Measurements from ENCODE around the gene HAL.

HAL gene, protein sequence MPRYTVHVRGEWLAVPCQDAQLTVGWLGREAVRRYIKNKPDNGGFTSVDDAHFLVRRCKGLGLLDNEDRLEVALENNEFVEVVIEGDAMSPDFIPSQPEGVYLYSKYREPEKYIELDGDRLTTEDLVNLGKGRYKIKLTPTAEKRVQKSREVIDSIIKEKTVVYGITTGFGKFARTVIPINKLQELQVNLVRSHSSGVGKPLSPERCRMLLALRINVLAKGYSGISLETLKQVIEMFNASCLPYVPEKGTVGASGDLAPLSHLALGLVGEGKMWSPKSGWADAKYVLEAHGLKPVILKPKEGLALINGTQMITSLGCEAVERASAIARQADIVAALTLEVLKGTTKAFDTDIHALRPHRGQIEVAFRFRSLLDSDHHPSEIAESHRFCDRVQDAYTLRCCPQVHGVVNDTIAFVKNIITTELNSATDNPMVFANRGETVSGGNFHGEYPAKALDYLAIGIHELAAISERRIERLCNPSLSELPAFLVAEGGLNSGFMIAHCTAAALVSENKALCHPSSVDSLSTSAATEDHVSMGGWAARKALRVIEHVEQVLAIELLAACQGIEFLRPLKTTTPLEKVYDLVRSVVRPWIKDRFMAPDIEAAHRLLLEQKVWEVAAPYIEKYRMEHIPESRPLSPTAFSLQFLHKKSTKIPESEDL

DNA sequence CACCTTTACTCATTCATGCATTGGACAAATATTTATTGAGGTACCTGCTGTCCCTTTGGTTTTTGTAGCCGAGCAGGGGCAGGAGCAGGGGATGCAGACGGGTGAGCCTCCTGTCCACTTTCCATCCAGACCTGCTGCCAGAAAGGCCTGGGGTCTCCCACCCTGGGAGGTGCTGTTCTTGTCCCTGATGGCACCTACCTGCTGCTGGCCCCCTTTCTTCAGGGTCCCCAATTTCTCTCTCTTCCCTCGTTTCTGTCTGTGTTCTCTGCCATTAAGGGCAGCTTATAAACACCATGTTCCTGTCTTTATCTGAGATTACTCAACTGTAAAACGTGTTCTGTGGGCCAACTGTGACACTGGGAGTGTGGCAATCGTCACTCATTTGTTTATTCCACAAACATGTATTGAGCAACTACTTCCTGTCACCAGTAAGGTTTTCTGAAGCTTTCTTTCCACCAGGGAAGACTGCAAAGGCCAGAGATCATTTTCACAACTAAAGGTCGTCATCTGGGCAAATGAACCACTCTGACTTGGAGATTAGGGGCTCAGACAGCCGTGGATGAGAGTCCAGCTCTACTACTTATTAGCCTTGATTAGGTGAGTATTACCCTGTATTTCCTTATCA lies at the start of gene HAL:
Gene HAL (minus strand): TSS at position 311 of the 625 bp plus-strand sequence. CDS start 434 bp downstream, outside the sequence.
- no peak for DNase-seq

DNA sequence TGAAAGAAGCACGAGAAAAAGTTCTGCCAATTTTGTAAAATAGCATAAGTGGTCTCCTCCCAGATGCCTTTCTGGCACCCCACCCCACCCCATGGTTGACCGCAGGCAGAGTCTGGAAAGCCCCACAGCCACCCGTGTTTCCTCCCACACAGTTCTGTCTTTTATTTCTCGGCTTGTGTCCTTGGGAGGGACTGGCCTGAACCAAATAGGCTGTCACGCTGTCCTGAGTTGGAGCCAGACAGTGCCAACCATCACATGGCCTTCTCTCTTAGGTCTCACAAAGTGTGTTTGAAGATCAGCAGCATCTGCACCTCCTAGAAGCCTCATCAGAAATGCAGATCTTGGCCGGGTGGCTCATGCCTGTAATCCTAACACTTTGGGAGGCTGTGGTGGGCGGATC lies 49.4 kb upstream of the HAL start:
- no peak for DNase-seq

DNA sequence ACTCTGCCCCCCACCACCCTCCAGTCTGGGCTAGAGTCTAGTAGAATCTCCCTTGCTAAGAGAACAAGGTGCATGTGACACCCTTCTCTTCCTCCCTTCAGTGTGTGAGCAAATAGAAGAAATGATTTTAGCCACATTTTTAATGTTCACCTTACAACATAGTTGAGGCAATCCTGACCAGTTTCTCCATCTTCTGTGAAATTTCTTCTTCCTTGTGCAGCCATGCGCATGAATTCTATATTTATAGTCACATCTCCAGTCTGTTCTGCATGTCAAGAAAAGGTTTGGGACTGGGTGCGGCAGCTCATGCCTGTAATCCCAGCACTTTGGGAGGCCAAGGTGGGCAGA lies 48.8 kb upstream of the HAL start:
- DNase-seq: no peak

DNA sequence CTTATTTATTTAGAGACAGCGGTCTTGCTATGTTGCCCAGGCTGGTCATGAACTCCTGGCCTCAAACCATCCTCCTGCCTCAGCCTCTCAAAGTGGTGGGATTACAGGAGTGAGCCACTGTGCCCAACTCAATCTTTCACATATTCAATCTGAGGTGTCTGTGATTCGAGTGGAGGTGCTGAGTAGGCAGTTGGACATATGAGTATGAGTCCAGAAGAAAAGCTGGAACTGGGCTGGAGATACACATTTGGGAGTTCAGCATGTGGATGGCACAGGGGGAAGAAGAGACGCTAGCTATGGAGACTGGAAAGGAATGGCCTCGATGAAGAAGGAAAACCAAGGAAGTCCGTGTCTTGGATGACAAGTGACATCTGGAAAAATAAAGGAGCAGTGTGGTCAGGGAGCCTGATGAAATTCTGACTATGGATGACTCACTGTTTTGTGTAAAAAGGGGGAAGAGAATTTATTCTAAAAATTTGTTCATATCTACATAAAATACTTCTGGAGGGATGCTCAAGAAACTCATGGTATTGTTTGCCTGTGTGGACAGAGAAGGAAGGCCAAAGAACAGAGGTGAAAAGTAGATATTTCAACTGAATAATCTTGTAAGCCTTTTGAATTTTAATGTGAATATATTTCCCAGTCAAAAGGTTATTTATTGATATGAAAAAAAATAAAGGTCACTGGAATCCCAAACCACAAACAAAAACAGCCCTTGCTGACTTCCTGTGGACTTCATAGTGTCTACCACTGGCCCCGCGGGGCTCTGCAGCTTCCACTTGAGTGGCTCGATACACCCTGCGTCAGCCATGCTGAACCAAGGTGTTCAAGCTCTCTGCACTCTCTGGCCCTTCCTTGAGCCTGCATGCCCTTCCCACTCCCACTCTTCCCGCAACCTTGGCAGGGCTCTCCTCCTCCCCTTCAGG lies 48.1 kb upstream of the HAL start:
- DNase-seq: no peak

DNA sequence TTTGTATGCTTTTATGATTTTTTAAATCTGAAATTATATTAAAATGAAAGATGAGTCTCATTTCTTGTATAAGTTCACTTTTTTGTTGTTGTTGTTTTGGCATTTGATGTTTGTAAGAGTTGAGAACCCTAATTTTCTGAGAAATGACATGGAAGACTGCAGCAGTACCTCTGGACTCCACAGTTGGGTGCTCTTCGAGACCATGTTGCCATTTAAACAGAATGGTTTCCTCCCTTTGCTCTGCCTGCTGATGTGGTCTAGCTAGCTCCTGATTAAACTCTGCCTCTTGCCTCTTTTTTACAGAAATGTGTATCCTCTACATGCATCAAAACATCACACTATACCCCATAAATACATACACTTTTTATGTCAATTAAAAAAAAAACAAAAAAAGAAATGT lies 45.0 kb upstream of the HAL start:
- DNase-seq: no peak

DNA sequence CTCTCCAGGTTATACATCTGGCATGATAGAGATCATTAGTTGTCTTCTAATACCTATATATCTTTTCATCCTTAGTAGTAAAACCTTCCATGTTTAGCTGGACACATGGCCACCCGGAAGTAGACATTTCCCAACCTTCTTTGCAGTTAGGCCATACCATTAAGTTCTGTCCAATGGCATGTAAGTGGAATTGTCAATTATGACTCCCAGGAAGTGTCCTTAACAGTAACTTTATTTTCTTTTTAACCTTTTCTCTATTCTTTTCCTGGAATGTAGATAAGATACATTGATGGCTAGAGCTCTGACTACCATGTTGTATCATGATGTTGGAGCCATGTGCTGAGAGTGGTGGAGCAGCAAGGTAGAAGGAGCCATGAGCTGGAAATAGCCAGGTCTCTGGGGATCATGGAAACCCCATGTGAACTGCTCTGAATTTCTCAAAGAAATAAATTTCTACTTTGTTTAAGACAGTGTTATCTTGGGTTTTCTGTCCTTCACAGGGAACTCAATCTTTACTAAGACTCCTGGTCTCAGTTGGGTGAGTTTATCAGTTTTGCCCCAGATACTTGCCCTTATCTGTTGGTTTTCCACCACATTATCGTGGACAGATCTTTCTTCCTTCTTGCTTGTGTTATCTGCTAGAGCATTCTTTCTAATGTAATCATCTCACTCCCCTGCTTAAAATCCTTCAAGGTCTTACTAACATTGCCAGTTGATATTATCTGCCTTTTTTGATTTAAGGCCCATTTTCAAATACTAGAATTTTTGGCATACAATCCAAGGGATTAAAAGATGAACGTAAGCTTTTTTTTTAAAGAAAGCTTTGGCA lies 44.4 kb upstream of the HAL start:
- DNase-seq: no peak

DNA sequence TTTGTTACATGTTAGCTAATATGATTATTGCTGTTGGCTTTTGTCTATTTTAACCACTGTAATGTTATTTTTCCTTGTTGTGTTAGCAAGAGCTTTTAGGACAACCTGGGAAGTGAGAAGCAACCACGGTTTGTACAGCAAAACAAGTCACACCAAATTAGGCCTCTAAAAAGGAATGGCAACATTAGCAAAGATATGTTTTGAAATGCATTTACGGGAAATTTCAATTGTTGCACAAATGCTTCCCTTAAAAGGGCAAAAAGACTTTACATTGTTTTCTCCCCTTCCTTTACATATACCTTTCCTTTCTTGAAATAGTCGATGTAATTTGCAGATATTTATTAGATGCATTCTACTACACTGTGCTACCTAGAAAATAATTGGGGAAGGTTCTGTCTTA lies 43.4 kb upstream of the HAL start:
- DNase-seq: no peak

DNA sequence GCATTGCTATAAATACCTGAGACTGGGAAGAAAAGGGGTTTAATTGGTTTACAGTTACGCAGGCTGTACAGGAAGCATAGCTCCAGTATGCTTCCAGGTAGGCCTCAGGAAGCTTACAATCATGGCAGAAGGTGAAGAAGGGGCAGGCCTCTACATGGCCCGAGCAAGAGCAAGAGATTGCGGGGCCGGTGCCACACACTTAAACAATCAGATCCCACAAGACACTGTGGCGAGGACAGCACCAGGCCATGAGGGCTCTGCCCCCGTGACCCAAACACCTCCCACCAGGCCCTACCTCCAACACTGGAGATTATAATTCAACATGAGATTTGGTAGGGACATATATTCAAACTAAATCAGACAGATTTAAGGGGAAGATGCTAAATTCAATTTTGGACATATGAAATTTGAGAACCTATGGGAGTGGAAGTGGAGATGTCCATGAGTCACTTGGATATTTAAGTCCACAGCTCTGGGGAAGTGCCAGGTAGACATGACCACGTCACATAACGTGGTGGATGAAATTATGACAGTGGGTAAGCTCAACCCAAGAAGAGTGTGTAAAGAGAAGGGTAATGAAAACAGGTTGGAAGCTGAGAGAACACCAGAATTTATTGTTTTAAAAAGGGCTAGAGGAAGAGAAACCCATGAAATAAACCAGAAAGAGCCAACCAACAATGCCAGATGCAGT lies 40.8 kb upstream of the HAL start:
- no peak for DNase-seq

DNA sequence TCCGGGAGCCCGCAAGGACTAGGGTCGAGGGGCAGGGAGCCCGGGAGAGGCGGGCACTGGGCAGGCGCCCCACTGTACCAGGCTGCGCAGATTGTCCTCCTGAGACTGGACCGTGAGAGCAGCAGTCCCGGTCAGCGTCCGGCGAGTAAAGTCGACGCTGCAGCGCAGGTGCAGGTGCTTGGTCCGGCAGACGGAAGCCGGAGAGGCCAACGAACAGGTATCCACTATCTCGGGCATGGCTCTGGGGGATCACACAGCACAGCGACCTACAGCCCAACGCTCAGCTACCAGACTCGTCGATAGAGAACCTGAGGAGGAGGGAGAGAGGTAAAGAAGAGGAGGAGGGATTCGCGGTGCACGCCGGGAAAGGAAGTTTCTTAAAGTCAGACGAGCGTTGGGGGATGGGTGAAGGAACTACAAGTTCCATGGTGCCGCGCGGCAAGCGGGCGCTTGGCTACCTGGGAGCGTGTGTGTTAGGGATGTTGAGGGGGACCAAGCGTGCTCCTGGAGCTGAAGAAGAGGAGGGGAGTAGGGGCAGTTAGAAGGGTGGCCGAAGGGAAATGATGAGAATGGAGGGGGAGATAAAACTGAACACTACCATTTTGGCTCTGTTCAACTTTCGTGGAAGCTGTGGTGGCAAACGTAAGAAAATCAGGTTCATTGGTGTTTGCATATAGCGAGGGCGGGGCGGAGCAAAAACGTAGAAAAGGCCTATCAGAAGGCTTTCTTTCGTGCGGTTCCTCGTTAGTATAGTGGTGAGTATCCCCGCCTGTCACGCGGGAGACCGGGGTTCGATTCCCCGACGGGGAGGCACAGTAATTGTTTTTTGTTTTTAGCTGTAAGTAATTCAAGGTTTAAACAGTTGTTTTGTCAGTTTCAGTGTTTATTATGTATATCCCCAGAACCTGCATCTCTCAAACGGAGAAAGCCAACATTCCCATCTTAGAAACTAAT lies 39.4 kb upstream of the HAL start, which contains the start of gene LTA4H:
Gene LTA4H (minus strand): TSS at position 305 of the 954 bp plus-strand sequence. CDS start 68 bp downstream, at position 237.
- DNase-seq: peak; percentile 98

DNA sequence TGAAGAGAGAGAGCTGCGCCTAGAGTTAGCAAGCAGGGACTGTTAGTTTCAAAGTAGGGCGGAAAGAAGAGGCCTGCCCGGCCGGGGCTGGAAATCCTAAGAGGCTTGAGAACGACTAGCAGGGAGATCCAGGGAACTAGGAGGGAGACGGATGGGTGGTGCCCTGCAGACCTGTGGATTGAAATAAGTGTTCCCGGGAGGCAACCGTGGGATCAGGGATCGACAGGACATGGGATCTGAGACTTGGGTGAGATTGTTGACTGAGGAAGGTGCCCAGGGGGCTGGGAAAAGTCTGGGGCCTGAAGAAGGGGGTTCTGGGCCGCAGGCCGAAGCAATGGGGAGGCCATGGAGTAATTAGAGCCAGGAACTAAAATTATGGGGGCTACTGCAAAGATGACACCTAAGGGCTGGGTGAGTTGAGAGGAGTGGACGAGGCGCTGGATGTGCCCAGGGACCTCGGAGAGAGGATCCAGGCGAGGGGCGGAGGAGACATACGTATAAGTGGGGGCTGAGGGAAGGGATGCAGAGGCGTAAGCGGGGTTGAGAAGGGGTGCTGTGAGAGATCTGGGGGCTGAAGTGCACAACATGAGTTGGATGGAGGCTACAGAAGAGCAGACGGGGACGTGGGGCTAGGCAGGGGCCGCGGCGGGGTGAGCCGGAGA lies 38.6 kb upstream of the HAL start:
- DNase-seq: no peak

DNA sequence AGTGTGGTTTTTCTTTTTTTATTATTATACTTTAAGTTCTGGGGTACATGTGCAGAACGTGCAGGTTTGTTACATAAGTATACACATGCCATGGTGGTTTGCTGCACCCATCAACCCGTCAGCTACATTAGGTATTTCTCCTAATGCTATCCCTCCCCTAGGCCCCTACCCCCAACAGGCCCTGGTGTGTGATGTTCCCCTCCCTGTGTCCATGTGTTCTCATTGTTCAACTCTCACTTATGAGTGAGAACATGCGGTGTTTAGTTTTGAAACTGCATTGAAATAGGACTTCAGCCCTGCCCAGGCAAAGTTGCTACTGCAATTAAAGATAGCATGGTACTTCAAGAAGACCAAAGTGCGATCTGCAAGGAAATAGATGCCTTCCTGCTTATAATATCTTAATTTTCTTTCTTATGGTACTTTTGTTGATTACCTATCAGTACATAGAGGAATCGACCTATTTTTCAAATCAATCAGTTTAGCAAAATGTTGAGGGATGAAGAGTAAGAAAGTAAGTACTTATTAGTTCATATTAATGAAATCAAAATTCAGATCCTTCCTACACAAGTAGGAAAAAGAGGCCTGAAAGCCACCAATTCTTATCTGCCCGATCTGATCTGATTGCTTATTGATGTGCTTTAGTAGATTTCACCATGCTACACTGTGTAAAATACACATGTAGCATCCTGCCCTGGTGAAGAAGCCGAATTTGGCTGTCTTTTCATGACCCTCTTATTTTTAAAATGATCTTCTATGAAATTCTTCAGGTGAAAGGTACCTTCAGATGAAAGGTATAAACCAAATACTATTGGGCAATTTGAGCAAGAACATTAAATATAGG lies 37.6 kb upstream of the HAL start:
- no peak for DNase-seq

DNA sequence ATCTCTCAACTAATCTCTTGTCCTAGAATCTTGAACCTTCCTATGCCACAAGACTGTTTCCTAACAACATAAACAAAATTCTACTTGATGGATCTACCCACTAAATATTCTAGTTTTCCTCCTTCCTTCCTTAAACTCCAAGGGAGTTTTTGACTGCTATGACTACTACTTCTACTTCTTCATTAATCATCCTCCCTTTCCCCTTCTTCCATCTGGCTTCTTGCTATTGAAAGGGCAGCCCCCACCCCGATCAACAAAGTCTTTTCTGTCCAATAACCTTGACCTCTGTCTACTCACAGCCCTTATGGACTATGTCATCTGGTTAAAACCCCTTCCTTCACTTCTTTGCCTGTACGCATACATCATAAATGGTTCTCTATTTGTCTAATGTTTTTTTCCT lies 33.7 kb upstream of the HAL start:
- no peak for DNase-seq

DNA sequence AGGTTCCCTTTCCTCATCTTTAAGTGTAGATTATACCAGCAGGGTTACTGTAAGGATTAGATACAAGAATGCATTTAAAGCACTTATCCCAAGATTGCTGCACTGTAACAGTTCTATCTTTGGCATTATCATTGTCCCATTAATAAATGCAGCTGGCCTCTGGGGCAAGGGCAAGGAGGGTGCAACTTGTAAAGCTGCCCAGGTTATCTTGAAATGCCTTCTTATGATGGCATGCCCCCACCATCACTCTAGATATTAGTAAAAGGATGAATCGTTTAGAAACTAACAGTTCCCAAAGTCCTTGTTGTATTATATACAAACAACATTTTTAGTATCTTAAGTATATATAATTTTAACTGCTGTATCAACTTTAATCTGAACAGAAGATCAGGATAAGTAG lies 32.4 kb upstream of the HAL start:
- no peak for DNase-seq

DNA sequence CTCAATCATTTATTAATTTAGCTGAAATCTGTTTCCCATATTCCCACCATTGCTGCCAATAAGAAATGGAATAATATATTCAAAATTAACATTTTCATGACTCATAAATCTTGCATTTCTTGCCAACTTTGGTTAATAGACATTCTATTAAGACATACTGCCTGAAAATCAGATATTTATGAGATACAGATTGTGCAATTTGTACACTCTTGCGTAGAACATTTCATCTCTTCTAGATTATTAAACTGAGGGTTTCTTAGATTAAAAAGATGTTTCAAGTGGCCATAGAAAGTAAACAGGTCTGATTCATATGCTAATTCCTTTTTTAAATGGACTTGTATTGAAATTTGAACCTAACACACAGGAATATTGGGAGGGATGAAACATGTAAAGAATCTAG lies 30.2 kb upstream of the HAL start:
- no peak for DNase-seq

DNA sequence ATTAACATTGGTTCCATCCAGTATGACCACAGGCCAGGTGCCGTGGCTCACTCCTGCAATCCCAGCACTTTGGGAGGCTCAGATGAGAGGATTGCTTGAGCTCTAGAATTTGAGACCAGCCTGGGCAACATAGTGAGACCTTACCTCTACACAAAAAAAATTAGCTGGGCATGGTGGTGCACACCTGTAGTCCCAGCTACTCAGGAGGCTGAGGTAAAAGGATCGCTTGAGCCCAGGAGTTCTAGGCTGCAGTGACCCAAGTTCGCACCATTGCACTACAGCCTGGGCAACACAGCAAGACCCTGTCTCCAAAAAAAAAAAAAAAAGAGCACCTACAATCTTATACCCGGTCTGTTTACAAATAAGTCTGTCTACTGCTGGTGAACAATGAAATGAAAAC lies 29.4 kb upstream of the HAL start:
- DNase-seq: no peak

DNA sequence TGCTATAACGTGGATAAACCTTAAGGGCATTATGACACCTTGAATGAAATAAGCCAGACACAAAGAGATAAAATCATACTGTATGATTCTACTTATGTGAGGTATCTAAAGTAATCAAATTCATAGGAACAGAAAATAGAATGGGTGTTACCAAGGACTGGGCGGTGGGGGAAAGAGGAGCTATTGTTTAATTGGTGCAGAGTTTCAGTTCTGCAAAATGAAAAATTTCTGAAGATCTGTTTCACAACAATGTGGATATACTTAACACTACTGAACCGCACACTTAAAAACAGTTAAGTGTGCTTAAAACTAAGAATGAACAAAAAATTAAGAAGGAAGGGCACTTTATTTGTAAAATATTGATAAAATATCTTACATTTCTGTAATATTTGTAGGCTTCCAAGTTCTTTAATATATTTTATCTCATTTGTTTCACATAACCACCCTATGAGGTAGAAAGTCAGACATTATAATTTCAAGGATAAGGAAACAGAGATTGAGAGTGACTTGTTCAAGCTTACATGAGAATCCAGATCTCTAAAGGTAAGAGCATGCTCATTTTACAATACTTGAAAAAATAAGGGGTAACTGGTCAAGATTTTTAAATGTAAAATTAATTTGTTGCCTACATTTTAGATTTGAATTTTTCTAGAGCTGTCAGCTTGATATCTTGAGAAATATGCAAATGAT lies 24.3 kb upstream of the HAL start:
- DNase-seq: no peak

DNA sequence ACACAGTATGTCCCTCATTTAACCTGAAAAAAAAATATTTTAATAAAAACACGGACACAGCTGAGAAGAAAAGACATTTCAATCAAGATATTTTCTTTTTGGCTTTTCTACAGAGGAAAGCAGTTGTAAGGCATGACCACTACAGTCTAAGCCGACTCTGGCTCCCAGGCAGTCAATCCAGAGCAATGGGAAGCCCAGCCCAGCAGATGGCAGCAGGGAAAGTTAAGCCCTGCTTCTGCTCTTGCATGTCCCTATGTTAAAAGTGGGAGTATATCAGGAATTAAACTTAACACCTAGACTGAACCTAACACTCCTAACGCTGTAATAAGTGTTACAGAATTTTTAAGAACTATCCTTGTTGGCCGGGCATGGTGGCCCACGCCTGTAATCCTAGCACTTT lies 19.5 kb upstream of the HAL start:
- DNase-seq: no peak

All from NCI-H1436 treated with DMSO at 0.1 percent for 48 hours (cell line).